ENCODE results near the gene GLCCI1.

The GLCCI1 gene

GRCh38 chr7:7968544-7969305 lies at the start of gene GLCCI1:
Gene GLCCI1, plus strand, starts transcription at chr7:7968796. Its CDS starts 555 bp downstream, at chr7:7969351.
- peak; percentile 86 to 91 for DNase-seq (ENCODE audit: low read depth in 2 of 2, low spot score in 1 of 2)

GRCh38 chr7:7919449-7919945 lies 49.1 kb upstream of the GLCCI1 start:
- no peak for DNase-seq (ENCODE audit: low read depth in 2 of 2, low spot score in 1 of 2)

DNA sequence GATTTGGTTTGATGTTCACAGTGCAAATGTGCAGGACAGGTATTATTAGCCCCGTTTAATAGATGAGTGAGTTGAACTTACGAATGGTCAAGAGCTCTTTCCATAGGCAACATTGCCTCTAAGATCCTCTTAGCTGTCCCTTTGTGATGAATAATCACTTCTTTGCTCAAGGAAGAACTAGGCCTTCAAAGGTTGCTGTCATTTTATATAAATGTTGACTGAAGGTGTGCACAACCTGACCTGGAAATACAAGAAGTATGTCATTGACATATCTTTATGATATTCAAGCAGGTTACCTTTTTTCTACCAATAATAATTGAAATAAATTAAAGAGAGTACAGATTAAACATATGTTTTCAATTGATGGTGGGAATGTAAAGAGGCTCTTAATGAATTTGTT lies 48.5 kb upstream of the GLCCI1 start:
- no peak for DNase-seq (ENCODE audit: low read depth in 2 of 2, low spot score in 1 of 2)

DNA sequence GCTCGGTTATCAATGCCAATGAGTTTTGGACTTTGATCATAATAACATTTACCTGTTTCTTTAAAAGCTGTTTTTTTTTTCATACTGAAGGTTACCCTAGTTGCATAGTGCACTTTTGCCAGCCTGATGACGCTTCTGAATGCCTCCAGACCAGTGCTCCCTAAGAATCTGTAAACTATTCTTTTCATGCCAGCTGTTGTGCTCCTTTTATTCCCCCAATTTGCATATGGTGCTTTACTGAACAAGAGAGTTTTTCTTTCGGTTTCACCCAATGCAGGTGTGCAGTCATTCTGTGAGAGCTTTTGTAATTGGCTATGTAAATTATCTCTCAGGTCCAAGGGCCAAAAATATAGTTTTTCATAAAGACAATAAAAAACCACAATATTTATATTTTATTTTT lies 48.1 kb upstream of the GLCCI1 start:
- DNase-seq (ENCODE audit: low read depth in 2 of 2, low spot score in 1 of 2), result no peak

DNA sequence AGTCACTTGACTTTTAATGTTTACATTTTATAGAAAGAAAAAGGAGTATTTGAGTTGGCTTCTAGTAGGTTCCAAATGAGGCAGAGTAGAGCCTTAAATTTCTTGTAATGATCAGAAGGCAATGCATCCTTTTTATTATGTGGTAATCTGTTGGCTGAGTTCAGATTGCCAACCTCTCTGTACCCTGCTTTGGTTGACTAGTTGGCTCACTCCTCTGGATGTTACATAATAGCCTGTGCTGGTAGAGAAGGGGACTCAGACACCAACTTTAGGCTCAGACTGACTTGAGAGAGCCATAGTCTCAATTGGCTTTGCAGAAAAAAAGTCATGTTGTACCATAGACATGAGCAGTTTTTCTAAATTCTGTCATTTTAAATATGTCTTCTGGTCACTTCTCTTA lies 46.8 kb upstream of the GLCCI1 start:
- no peak for DNase-seq (ENCODE audit: low read depth in 2 of 2, low spot score in 1 of 2)

GRCh38 chr7:7922684-7923385 lies 45.8 kb upstream of the GLCCI1 start:
- DNase-seq (ENCODE audit: low read depth in 2 of 2, low spot score in 1 of 2), result no peak

GRCh38 chr7:7923818-7924217 lies 44.8 kb upstream of the GLCCI1 start:
- DNase-seq (ENCODE audit: low read depth in 2 of 2, low spot score in 1 of 2), result no peak

DNA sequence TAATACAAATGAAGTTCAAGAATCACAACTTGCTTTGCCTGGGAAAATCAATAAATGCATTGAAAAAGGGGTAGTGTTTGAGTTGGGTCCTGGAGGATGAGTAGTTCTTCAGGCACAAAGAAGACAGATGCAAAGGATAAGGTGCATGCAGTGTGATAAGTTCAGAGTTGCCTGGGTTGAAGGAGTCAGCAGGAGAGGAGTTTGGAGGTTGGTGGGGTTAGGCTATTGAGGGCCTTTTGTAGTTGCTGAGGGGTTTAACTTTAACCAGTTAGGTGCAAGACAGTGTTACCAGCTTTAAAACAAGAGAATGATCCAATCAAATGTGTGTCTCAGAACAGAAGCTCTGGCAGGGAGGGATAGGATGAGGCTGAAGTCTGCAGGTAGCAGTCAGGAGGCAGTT lies 44.3 kb upstream of the GLCCI1 start:
- no peak for DNase-seq (ENCODE audit: low read depth in 2 of 2, low spot score in 1 of 2)

- no peak for DNase-seq (ENCODE audit: low read depth in 2 of 2, low spot score in 1 of 2)
Measured at GRCh38 chr7:7931626-7932025, 37.0 kb upstream of the GLCCI1 start.

DNA sequence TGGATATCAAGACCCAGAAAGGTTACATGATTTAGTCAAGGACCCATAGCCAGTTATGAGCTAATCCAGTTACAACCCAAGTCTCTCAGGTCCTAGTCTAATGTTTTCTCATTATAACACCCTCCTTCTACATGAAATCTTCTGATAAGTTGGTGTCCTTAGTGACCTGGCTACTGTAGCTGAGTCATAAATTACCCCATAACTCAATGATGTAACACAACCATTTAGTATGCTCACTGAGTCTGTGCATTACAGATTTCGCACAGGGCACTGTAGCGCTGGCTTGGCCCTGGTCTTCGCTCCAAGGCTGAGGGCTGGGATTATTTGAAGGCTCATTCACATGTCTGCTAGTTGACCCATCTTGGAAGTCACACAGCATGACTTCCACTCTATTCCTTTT lies 36.0 kb upstream of the GLCCI1 start:
- no peak for DNase-seq (ENCODE audit: low read depth in 2 of 2, low spot score in 1 of 2)

DNA sequence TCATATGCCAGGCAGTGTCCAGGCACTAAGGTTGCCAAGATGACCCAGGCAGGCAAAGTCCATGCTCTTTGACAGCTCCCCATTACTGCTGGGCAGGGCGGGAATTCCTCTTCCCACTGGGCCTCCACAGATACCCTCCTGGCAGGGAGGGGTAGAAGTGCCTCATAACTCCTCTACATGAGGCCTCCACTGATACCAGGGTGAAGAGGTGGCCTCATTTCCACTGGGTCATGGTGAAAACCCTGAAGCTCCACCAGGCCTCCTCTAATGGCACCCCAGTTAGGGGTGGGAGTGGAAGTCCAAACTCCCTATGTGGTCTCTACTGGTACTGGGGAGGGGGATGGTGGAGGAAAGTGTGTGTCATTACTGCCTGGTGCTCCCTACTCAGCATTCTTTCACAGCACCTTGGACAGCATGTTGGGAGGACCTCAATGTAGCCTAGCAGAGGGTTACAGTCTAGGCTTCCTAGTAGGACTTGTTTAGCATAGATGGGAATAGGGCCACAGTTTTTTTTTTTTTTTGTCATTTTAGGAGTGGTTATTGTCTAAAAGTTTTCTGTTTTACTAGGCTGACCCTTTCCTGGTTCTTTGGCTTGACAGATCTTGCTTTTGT lies 34.6 kb upstream of the GLCCI1 start:
- DNase-seq (ENCODE audit: low read depth in 2 of 2, low spot score in 1 of 2), result no peak

DNA sequence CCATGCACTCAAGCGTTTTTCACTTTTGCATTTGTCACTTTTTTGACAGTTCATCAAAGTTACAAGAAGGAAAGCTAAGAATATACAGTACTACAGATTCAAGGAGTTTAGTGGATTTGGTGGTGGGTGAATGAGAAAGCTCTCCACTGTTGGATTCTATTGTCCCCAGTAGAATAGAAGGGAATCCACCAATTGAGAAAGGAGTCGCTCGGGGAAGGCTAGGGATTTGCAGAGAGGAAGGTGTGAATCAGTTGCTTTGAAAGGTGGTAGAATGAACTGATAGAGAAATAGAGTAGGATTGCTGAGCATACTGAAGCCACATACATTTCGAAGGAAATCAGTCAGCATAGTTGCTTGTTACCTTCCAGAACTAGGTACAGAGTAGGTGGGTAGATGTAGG lies 33.7 kb upstream of the GLCCI1 start:
- no peak for DNase-seq (ENCODE audit: low read depth in 2 of 2, low spot score in 1 of 2)

GRCh38 chr7:7938471-7938870 lies 30.1 kb upstream of the GLCCI1 start:
- no peak for DNase-seq (ENCODE audit: low read depth in 2 of 2, low spot score in 1 of 2)

GRCh38 chr7:7943951-7944350 lies 24.6 kb upstream of the GLCCI1 start:
- no peak for DNase-seq (ENCODE audit: low read depth in 2 of 2, low spot score in 1 of 2)

DNA sequence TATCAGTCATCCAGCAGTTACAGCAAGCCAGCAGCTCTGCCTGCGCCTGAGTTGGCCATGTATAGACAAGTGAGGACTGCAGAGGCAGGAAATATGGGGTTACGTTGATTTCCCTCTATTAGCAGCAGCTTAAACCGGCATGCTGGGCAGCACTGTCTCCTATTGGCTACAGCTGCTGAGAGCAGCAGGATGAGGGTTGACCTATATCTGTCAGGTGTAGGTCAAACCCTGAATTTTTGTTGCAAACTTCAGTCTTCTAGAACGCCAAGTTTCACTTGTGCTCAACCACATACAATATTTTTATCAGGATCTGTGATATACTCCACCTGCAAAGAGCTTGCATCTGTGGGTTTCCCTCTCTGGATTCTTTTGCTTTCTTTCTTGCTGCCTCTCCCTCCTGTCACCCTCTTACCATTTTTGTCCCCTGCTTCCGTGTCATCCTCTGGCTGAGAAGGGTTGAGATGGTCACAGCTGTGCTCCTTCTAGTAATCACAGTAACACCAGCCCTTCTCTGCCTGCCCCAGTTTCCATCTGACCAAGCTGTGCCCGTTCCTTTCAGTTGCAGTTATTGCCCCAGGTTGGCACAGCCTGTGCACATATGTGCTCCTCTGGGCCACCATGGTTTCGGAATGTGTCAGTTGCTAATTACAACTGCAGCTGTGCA lies 23.8 kb upstream of the GLCCI1 start:
- no peak for DNase-seq (ENCODE audit: low read depth in 2 of 2, low spot score in 1 of 2)

DNA sequence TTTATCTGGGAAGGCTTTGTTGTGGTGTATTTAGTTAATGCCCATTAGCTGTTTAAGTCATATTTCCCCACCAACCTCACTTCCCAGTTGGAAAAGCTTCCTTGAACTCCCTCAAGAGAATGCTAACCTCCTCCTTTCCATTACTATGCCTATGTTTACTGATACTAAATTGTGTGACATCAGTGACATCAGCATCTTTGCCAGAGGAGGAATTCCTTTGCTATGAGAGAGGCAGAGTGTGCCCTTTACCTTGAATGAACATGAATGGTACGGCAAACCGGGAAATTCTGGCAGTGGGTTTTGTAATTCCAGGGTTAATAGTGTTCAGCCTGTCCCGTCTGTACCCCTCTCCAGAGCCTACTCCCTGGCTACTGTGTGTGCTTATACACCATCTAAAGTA lies 22.1 kb upstream of the GLCCI1 start:
- DNase-seq (ENCODE audit: low read depth in 2 of 2, low spot score in 1 of 2), result no peak

DNA sequence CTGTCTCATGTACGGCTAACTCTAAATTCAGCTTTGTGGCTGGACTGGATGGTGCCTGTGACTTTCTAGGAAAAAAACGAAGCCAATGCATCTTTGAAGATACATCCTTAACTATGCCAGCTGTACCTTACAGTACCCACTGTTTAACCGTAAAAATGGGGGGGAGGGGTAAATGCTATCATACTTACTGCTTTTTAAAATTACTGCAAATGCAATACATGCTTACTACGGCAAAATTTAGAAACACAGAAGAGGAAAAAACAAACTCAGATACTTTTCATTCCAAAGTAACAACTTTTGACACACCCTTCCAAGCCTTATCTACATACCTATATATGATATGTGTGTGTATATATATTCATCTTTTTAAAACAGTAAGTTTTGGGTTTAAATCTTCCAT lies 20.4 kb upstream of the GLCCI1 start:
- no peak for DNase-seq (ENCODE audit: low read depth in 2 of 2, low spot score in 1 of 2)

- DNase-seq (ENCODE audit: low read depth in 2 of 2, low spot score in 1 of 2), result no peak
Measured at GRCh38 chr7:7953806-7954205, 14.8 kb upstream of the GLCCI1 start.

DNA sequence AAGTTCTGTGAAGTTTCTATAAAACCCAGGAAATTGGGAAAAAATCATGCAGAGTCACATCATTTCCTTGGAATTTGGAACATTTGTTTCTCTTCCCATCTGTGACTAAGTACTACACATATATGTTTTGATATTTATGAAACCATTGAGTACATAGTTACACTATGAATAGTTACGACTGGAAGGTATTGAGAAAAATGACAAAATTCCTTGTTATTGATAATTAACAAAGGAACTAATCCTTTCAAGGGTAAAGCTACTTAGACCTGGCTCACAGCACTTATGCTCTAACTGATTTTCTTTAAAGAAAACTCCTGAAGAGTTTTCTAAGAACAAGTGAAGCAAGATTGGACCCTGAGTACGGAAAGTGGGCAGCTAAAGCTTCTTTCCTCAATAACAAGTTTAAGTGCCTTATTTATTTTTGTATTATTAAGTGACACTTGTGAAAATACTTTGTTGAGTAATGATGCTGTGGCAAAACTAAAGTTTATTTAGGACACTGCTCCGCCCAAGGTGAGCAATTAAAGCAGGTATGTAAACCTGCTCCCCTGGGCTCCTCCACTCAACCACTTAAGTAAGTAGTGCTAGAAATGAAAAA lies 12.0 kb upstream of the GLCCI1 start:
- no peak for DNase-seq (ENCODE audit: low read depth in 2 of 2, low spot score in 1 of 2)

DNA sequence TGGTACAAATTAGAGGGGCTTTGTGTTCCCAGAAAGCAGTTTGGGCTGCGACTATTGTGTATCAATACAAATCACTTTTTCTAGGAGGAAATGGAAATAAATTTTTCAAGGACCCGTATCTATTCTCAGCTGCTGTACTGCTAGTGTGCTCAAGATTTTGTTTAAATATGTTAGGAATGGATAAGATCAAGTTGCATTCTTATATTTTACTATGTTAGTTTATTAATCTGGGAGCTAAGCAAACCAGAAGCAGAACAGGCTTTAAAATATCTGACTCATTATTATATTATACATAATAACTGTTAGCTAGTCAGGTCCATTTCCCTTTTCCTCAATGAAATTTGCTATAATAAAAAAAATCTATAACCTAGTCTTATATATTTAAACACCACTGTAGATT lies 11.1 kb upstream of the GLCCI1 start:
- no peak for DNase-seq (ENCODE audit: low read depth in 2 of 2, low spot score in 1 of 2)

DNA sequence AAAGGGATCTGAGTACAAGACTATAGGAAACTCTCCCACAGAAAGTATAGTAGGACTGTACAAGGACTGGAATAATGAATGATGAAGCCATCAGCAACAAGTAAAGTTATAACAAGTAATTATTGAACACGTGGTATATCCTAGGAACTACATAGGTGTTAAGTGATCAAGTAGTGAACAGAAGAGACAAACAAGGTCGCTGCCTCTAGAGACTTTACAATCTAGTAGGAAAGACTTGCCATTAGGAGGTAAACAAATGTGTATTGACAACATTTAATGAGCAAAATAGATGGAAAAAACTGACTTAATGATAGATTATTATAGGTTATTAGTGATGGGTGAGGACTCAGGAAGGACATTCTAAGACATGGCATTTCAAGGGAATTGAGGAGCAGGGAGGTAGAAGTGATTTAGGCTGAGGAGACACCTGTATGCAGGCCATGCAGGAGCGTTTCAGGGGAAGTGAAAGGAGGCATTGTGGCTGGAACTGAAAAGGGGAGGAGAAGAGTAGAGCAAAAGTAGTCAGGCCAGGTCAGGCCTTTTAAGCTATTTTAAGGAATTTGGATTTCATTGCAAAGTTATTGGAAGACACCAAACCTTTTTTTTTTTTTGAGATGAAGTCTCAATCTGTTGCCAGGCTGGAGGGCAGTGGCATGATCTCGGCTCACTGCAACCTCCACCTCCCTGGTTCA lies 8.5 kb upstream of the GLCCI1 start:
- no peak for DNase-seq (ENCODE audit: low read depth in 2 of 2, low spot score in 1 of 2)

All from stimulated activated CD8-positive, alpha-beta memory T cell treated with anti-CD3 and anti-CD28 coated beads, Interleukin-4, amount 100 ng/mL, for 1 hour (primary cell).